Inferior parietal cortex (tissue), 1 donor: ENCODE measurements around the gene PTN.

ENCODE experiments used
- DNase-seq: peaks from one replicate; pipeline ENCODE4 v3.0.0-alpha.2; 2016; ENCODE audit errors: extremely low spot score

Gene PTN, protein sequence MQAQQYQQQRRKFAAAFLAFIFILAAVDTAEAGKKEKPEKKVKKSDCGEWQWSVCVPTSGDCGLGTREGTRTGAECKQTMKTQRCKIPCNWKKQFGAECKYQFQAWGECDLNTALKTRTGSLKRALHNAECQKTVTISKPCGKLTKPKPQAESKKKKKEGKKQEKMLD

DNA sequence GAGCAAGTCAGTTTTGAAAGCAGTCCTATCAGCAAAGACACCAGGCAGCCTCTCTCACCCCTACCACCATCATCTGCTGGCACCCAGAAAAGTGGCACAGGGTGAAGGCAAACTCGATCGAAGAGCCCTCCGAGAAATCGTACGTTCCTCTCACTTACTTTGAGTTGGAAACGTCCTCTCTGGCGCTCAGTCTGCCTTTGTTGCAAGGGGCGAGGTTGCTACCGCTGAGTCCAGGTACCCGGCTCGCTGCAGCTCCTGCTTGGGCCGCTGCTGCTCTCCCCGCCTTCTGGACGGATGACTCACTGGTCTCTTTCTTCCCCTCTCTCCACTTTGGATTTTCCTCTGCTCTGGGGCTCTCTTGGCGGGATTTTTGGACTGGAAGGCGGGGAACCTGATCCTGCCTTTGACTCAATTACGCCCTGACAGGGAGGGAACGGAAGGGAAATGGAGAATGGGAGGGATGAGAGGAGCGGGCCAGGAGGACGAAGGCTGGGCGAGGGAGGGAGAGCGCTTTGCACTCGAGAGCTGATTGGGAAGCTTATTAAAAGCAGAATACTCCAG, at the start of gene PTN:
Gene PTN (minus strand): TSS at position 453 of the 561 bp plus-strand sequence. CDS start 88,760 bp downstream, outside the sequence.
- no peak for DNase-seq

DNA sequence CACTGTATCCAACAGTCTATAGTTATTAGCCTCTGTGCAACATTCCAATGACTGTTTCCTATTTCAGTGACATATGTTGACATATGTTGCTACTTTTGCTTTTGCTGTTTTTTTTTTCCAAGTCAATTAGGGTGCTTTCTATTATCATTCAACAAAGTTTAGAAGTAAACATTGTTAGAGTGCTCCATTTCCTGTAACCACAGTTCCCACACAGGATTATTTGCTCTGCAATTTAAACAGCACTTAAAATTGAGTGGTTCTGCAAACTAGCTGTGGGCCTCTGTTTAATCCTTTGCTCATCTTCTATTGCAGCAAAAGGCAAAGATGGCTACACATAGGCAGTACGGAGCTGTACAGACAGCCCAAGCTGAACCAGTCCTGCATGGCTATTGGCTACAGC, 46.5 kb upstream of the PTN start:
- DNase-seq = no peak

GRCh38 chr7:137388916-137389315, 45.4 kb upstream of the PTN start:
- no peak for DNase-seq

DNA sequence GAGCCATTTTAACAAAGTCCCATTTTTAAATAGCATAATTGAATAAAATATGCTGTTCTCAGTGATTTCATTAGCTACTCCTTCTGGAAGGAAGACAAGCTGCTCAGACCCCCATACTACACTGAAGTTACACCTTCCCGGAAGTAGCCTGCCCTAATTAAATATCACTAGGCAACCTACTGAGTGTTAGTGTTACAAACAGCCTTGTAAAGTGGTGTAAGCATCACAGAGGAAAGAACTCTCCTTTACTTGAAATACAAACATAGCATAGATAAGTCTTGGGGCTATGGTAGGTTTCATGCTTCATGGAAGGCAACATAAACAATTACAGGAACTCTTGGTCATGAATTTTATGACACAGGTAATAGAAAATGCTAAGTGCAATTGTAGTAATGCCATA, 43.4 kb upstream of the PTN start:
- no peak for DNase-seq

DNA sequence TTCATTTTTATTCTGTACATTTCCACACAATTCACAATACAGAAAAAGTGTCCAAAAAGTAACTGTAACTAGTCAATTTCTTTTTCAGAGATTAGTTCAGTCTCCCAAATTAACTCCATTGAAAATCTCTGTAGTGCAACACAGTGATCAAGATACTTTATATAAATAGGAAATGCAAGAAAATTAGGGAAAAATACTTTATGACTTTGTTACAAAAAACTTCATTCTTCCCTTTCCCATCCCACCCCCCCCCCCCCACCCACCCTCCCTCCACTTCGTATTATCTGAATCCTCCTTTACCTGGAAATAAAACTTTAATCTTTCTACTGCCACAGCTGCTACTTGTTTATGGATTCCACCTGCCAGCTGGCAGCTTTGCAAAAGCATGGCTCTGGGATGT, 37.5 kb upstream of the PTN start:
- no peak for DNase-seq

- DNase-seq = no peak
These were observed 30.0 kb upstream of the PTN start for GRCh38 chr7:137373507-137373906.

GRCh38 chr7:137371616-137372015, 28.1 kb upstream of the PTN start:
- DNase-seq = no peak

DNA sequence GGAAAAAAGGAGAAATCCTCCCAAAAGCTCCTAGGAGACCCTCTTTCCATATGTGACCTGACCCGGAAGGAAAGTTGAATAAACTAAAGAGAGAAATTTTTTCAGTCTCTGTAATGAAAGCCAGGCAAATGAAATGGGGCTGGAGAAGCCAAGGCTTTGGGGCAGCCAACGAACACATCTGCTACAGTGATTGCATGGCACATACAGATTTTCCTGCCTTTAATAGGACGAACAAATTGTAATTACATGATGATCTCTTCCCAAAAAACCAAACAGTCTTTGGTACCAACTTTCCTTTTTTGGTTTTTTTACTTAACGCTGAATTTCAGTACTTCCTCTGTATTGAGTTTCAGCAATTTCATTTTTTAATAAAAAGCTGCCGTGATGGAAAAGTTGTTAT, 23.5 kb upstream of the PTN start:
- no peak for DNase-seq

GRCh38 chr7:137363683-137364082, 20.1 kb upstream of the PTN start:
- DNase-seq = no peak

- no peak for DNase-seq
These were observed 16.6 kb upstream of the PTN start for GRCh38 chr7:137360087-137360679.

- DNase-seq = no peak
These were observed 11.4 kb upstream of the PTN start for GRCh38 chr7:137354961-137355360.

DNA sequence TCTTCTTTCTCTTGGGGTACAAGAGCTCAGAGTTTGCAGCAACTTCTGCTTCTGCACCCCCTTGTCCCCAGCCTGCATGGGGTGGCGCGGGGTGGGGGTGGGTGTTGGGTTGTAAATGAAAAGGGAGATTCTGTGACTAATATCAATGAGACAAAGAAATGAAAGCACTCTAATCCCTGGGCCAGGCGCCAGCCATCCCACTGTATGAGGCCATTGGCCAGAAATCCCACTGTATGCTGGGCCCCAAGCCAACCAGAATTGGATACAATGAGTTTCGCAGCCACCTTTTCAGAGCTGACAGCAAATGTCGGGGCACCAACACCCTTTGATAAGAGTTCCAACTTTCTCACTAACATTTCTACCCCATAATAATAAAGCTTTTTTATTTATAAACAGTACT, 10.9 kb upstream of the PTN start:
- DNase-seq = no peak

- no peak for DNase-seq
These were observed 8.4 kb upstream of the PTN start for GRCh38 chr7:137351941-137352340.

DNA sequence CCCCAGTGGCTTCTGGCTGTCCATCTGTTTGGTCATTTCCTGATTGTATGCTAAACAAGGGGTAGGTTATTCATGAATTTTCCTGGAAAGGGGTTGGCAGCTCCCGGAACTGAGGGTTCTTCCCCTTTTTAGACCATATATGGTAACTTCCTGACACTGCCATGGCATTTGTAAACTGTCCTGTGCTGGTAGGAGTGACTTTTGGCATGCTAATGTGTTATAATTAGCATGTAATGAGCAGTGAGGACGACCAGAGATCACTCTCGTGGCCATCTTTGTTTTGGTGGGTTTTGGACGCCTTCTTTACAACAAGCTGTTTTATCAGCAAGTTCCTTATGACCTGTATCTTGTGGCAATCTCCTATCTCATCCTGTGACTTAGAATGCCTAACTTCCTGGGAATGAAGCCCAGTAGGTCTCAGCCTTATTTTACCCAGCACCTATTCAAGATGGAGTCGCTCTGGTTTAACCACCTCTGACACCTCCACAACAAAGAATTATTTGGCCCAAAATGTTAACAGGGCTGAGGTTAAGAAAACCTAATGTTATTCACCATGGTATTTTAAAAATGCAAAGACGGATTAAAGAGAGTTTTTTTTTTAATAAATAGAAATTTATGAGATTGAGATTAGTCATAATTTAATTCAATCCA, 2.4 kb upstream of the PTN start:
- no peak for DNase-seq

GRCh38 chr7:137342828-137343261, 688 bp downstream of the PTN start:
- no peak for DNase-seq

DNA sequence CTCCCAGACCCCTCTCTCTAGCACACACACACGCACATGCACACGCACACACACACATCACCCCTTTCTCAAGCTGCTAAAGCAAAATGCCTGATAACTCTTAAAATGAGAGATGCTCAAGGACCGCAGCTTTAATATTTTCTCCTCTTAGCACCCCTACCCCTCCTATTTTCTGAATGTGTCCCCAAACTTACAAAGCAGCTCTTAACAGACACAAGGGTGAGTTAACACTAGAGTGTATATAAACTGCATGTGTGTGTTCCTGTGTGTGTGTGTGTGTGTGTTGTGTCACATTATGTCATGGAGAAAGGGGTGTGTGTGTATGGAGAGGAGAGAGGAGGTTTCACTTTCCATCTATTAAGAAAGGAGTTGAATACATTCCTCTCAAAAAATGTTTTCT, 1.3 kb downstream of the PTN start:
- no peak for DNase-seq

DNA sequence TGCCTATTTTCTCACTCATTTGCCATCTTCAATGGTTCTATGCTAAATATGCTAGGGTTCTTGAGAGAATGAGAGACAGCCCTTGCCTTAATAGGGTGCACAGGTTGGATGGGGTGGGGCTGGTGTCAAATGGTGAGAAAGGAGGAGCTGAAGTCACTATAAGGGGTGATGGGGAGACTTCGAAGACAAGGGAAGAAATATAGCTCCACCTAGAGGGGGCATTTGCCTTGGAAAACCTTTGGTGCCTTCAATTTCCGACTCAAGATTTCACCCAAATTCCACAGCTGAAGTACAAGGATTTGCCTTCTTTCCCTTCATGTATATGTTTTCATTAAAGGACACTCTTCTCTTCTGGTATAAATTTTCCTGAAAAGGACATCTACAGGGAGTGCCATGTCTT, 5.6 kb downstream of the PTN start:
- DNase-seq = no peak

DNA sequence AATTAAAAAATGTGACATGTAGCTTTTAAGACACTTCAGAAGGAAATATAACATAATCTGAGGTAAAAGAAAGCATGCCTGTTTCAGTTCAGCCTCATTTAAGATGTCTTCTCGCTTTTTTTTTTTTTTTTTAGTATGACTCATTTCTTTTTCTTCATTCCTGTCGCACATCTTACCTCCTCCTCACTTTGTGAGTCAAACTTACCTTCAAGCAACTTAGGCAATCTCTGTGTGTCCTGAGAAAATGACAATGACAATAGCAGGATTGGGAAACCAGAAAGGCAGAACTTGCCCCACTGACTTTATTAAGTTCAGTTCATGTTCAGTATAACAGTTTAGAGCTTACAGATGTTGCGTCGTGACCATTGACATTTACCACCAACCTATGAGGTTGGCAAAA, 7.7 kb downstream of the PTN start:
- DNase-seq = no peak

- no peak for DNase-seq
These were observed 12.2 kb downstream of the PTN start for GRCh38 chr7:137331378-137331777.

DNA sequence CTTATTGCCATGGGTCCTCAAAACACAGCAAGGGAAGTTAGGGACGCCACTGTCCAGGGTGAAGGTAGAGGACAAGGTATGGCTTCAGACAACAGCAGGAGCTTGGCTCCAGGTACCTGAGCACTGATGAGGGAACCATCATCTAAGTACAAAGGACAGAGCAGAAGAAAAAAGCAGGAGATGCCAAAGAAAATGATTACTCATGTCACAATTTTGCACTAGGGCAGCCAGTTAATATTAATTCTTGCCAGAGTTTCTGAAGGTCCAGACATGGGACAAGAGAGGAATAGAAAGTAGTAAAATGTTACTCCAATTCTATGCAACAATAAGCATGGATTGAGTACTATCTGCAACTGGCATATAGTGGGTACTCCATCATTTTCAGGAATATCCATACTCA, 14.1 kb downstream of the PTN start:
- DNase-seq = no peak

DNA sequence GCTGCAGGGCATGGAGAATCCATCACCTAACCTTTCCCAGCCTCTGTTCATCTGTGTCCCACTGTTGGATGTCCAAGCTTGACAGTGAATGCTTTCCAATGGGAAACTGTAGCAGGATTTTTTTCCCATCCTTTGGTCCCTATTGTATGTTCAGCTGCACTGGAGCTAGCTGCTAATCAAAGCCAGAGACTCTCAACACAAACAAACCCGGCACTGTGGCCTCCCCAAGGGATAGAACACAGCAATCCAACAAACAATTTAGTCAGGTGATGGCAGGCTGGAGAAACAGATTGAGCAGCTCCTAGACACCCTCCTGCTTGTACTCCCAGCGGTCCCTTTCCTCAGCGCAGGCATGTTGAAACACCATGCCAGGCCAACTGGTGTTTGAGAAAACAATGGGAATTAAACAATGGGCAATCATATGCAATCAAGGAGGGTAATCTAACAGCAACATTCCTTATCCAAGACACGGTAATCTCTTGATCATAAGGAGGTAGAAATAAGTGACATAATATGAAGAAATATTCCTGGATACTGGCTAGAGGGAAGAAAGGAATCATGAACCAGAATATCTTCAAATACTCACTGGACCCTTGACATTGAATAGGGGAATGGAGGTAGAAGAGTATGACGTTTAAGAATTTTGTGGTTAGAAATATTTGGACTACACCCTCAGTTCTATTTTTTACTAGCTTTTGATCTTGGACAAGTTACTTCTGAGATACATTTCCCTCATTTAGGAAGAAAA, 15.0 kb downstream of the PTN start:
- peak; percentile 40 for DNase-seq

DNA sequence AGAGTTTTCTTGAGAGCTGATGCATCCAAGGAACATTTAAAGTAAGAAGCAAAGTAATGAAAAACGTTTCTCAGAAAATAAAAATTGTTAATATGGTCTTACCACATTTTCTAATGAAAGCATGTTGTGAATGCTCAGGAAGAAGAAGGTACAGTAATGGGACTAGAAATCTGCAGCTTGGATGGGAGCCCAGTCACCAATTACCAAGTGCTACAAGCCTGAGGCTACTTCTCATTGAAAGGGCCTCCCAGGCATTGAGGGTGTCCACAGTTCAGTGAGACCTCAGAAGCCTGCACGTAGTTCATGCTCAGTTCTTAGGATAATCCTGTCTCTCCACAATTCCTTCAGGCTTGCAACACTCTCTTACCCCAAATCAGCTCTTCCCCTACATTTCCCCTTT, 17.6 kb downstream of the PTN start:
- no peak for DNase-seq
